ENCODE data around the gene ERAL1. TPM values are rescaled to one million over a fixed set of nuclear protein-coding genes. Genes with fewer than 3 reads are reported as not detected.

ERAL1 gene
- total RNA-seq, 1 donor from 2014 or later: 51.1 TPM

GRCh38 chr17:28812748-28813377, 42.0 kb upstream of the ERAL1 start:
- Mint-ChIP-seq H3K36me3 (peaks cover 3% of the 10 kb centered on the region), H3K4me1 (ENCODE audit: unreplicated experiment) (peaks cover 26% of the 10 kb centered on the region), H3K27ac (peak overlapping the region; percentile 96), H3K4me3 (peak overlapping the region; percentile 95), H3K27me3 (no peaks in the 10 kb centered on the region), H3K9me3 (no peaks in the 10 kb centered on the region)
- TF ChIP-seq CTCF (conservative IDR thresholded peaks at IDR 0.05): no peak
- no peak for DNase-seq (ENCODE audit: extremely low spot score, unreplicated experiment)

GRCh38 chr17:28816540-28816939, 38.3 kb upstream of the ERAL1 start:
- Mint-ChIP-seq H3K9me3 (no peaks in the 10 kb centered on the region), H3K4me1 (ENCODE audit: unreplicated experiment) (peaks cover 13% of the 10 kb centered on the region), H3K36me3 (no peaks in the 10 kb centered on the region), H3K4me3 (no peak overlapping the region), H3K27ac (no peak overlapping the region), H3K27me3 (no peaks in the 10 kb centered on the region)
- TF ChIP-seq CTCF (conservative IDR thresholded peaks at IDR 0.05): no peak
- DNase-seq (ENCODE audit: extremely low spot score, unreplicated experiment): no peak

GRCh38 chr17:28818819-28819221, 36.0 kb upstream of the ERAL1 start:
- no peak for DNase-seq (ENCODE audit: extremely low spot score, unreplicated experiment)
- Mint-ChIP-seq H3K27me3 (no peaks in the 10 kb centered on the region), H3K27ac (no peak overlapping the region), H3K9me3 (no peaks in the 10 kb centered on the region), H3K36me3 (no peaks in the 10 kb centered on the region), H3K4me1 (ENCODE audit: unreplicated experiment) (peaks cover 8% of the 10 kb centered on the region), H3K4me3 (no peak overlapping the region)
- TF ChIP-seq CTCF (conservative IDR thresholded peaks at IDR 0.05): no peak

GRCh38 chr17:28819582-28819981, 35.2 kb upstream of the ERAL1 start:
- peaks cover 8% of the 10 kb centered on the region for H3K4me1 Mint-ChIP-seq (ENCODE audit: unreplicated experiment)
- no peaks in the 10 kb centered on the region for H3K27me3 Mint-ChIP-seq
- DNase-seq (ENCODE audit: extremely low spot score, unreplicated experiment): no peak
- no peak overlapping the region for H3K27ac Mint-ChIP-seq
- no peaks in the 10 kb centered on the region for H3K36me3 Mint-ChIP-seq
- no peak overlapping the region for H3K4me3 Mint-ChIP-seq
- no peaks in the 10 kb centered on the region for H3K9me3 Mint-ChIP-seq
- no peak for TF ChIP-seq CTCF (conservative IDR thresholded peaks at IDR 0.05)

- Mint-ChIP-seq H3K9me3 (no peaks in the 10 kb centered on the region), H3K27ac (no peak overlapping the region), H3K27me3 (no peaks in the 10 kb centered on the region), H3K4me3 (no peak overlapping the region), H3K4me1 (ENCODE audit: unreplicated experiment) (no peaks in the 10 kb centered on the region), H3K36me3 (peaks cover 14% of the 10 kb centered on the region)
- DNase-seq (ENCODE audit: extremely low spot score, unreplicated experiment): no peak
- TF ChIP-seq CTCF (conservative IDR thresholded peaks at IDR 0.05): no peak
These were observed 27.1 kb upstream of the ERAL1 start for GRCh38 chr17:28827672-28828071.
